HEK293 (cell line): ENCODE data around the gene BCL7A.

Source experiments
- CTCF ChIA-PET: fragments of 350-600 bp; formaldehyde crosslinking; extraction: SDS; loops from one replicate; lab custom pipeline; 2021; ENCODE audit warnings: antibody characterized with exemption; lab: Yijun Ruan, JAX
- POLR2A ChIA-PET: fragments of 300-600 bp; formaldehyde crosslinking; extraction: SDS; loops from one replicate; lab custom pipeline; 2020; ENCODE audit warnings: antibody characterized with exemption, inconsistent platforms; lab: Yijun Ruan, JAX
- H3K27ac ChIP-seq: fragments of 200-500 bp; sonication (Bioruptor generic); 2 replicates; pipeline ENCODE4 v1.5.1; 2014; ENCODE audit warnings: low read depth, low read length, control low read depth, inconsistent platforms; ENCODE audit errors: extremely low read depth
- H3K36me3 ChIP-seq, 2 experiments: fragments of 200-500 bp in 1 of 2; sonication (Bioruptor generic) in 1 of 2; 1 replicate in 1 of 2; 2 replicates in 1 of 2; pipeline ENCODE4 v1.5.1; 2014 to 2017; ENCODE audit warnings: inconsistent platforms in 2 of 2, low read length in 2 of 2; ENCODE audit not compliant: control insufficient read depth in 2 of 2, insufficient read depth in 1 of 2
- H3K4me1 ChIP-seq: fragments of 200-500 bp; sonication (Bioruptor generic); 2 replicates; pipeline ENCODE4 v1.5.1; 2014; ENCODE audit warnings: mild to moderate bottlenecking, low read length, inconsistent platforms; ENCODE audit not compliant: control insufficient read depth, insufficient read depth
- H3K4me3 ChIP-seq: 2 replicates; pipeline ENCODE4 v1.5.1; 2011; ENCODE audit warnings: low read depth, mild to moderate bottlenecking, control low read depth, low read length, moderate library complexity
- H3K9me3 ChIP-seq: fragments of 200-500 bp; sonication (Bioruptor generic); 2 replicates; pipeline ENCODE4 v1.5.1; 2014; ENCODE audit warnings: low read depth, low read length, inconsistent platforms; ENCODE audit not compliant: control insufficient read depth, insufficient read depth
- AEBP2 ChIP-seq: fragments of 450-650 bp; formaldehyde crosslinking; IDR thresholded peaks from 2 replicates; pipeline ENCODE4 v1.5.1; 2016; ENCODE audit warnings: missing biosample characterization, missing genetic modification characterization, borderline replicate concordance
- GFI1B ChIP-seq: fragments of 450-650 bp; formaldehyde crosslinking; IDR thresholded peaks from 2 replicates; pipeline ENCODE4 v1.5.1; 2016; ENCODE audit warnings: missing biosample characterization, missing genetic modification characterization
- KLF1 ChIP-seq: fragments of 450-650 bp; formaldehyde crosslinking; IDR thresholded peaks from 2 replicates; pipeline ENCODE4 v1.5.1; 2016; ENCODE audit warnings: missing biosample characterization, missing genetic modification characterization
- MYNN ChIP-seq: fragments of 450-650 bp; formaldehyde crosslinking; IDR thresholded peaks from 2 replicates; pipeline ENCODE4 v1.5.1; 2016; ENCODE audit warnings: missing biosample characterization, missing genetic modification characterization, borderline replicate concordance
- PBX3 ChIP-seq: sonication (generic); formaldehyde crosslinking; IDR thresholded peaks from 2 replicates; pipeline ENCODE4 v1.8.1; 2022; ENCODE audit warnings: mild to moderate bottlenecking, moderate library complexity, missing genetic modification reagents
- SP2 ChIP-seq: fragments of 450-650 bp; formaldehyde crosslinking; IDR thresholded peaks from 2 replicates; pipeline ENCODE4 v1.5.1; 2016; ENCODE audit warnings: missing biosample characterization, missing genetic modification characterization
- ZFP3 ChIP-seq: fragments of 450-650 bp; formaldehyde crosslinking; IDR thresholded peaks from 2 replicates; pipeline ENCODE4 v1.5.1; 2016; ENCODE audit warnings: low read depth, missing biosample characterization, missing genetic modification characterization
- ZFP41 ChIP-seq: fragments of 450-650 bp; formaldehyde crosslinking; IDR thresholded peaks from 2 replicates; pipeline ENCODE4 v1.5.1; 2016; ENCODE audit warnings: missing biosample characterization, missing genetic modification characterization, borderline replicate concordance
- ZNF121 ChIP-seq: fragments of 450-650 bp; formaldehyde crosslinking; IDR thresholded peaks from 2 replicates; pipeline ENCODE4 v1.5.1; 2016; ENCODE audit warnings: missing biosample characterization, missing genetic modification characterization
- ZNF132 ChIP-seq: fragments of 450-650 bp; formaldehyde crosslinking; IDR thresholded peaks from 2 replicates; pipeline ENCODE4 v1.5.1; 2017; ENCODE audit warnings: missing biosample characterization, missing genetic modification characterization, borderline replicate concordance
- ZNF146 ChIP-seq: fragments of 450-650 bp; formaldehyde crosslinking; IDR thresholded peaks from 2 replicates; pipeline ENCODE4 v1.5.1; 2016; ENCODE audit warnings: missing biosample characterization, missing genetic modification characterization
- ZNF19 ChIP-seq: fragments of 450-650 bp; formaldehyde crosslinking; IDR thresholded peaks from 2 replicates; pipeline ENCODE4; 2016; ENCODE audit warnings: missing biosample characterization, missing genetic modification characterization, low read depth
- ZNF311 ChIP-seq: fragments of 450-650 bp; formaldehyde crosslinking; IDR thresholded peaks from 2 replicates; pipeline ENCODE4 v1.5.1; 2017; ENCODE audit warnings: missing biosample characterization, missing genetic modification characterization, borderline replicate concordance
- ZNF426 ChIP-seq: fragments of 450-650 bp; formaldehyde crosslinking; IDR thresholded peaks from 2 replicates; pipeline ENCODE4 v1.5.1; 2017; ENCODE audit warnings: missing biosample characterization, missing genetic modification characterization, mild to moderate bottlenecking, inconsistent platforms, moderate library complexity
- ZNF514 ChIP-seq: fragments of 450-650 bp; formaldehyde crosslinking; IDR thresholded peaks from 2 replicates; pipeline ENCODE4 v1.5.1; 2016; ENCODE audit warnings: missing biosample characterization, missing genetic modification characterization
- ZNF521 ChIP-seq: fragments of 450-650 bp; formaldehyde crosslinking; IDR thresholded peaks from 2 replicates; pipeline ENCODE4 v1.5.1; 2017; ENCODE audit warnings: missing biosample characterization, mild to moderate bottlenecking, missing genetic modification characterization
- ZNF555 ChIP-seq: fragments of 450-650 bp; formaldehyde crosslinking; conservative IDR thresholded peaks from 2 replicates; pipeline ENCODE4 v1.5.1; 2017; ENCODE audit warnings: missing biosample characterization, mild to moderate bottlenecking, missing genetic modification characterization, inconsistent platforms
- ZNF580 ChIP-seq: fragments of 450-650 bp; formaldehyde crosslinking; IDR thresholded peaks from 2 replicates; pipeline ENCODE4 v1.5.1; 2016; ENCODE audit warnings: missing biosample characterization, missing genetic modification characterization
- ZNF660 ChIP-seq: fragments of 450-650 bp; IDR thresholded peaks from 2 replicates; pipeline ENCODE4 v1.5.1; 2018; ENCODE audit warnings: missing biosample characterization, mild to moderate bottlenecking, missing genetic modification characterization
- ZNF777 ChIP-seq: fragments of 450-650 bp; formaldehyde crosslinking; IDR thresholded peaks from 2 replicates; pipeline ENCODE4 v1.5.1; 2017; ENCODE audit warnings: missing biosample characterization, missing genetic modification characterization, borderline replicate concordance
- ZSCAN16 ChIP-seq: fragments of 450-650 bp; formaldehyde crosslinking; IDR thresholded peaks from 2 replicates; pipeline ENCODE4 v1.5.1; 2016; ENCODE audit warnings: missing biosample characterization, missing genetic modification characterization

Gene BCL7A

GRCh38 chr12:122094735-122095631, 73.3 kb downstream of the BCL7A start (continued):
- TF ChIP-seq ZNF121, result 0 out of 2 replicates have a peak, but pooled peaks have one; percentile 31
- TF ChIP-seq ZNF555 (tag by site-specific recombination), result no peak
- TF ChIP-seq ZNF426 (tag by site-specific recombination), result no peak
- TF ChIP-seq KLF1 (tag by site-specific recombination), result no peak
- 0 out of 2 replicates have a peak, but pooled peaks have one; percentile 22 for TF ChIP-seq GFI1B (tag by site-specific recombination)
- TF ChIP-seq ZNF311, result no peak

GRCh38 chr12:122096014-122096413, 74.3 kb downstream of the BCL7A start:
- Histone ChIP-seq H3K4me1 (peaks cover 27% of the 10 kb centered on the region), H3K36me3 (no peaks in the 10 kb centered on the region; a peak in 1 of 3 replicates), H3K9me3 (no peaks in the 10 kb centered on the region), H3K27ac (no peak overlapping the region), H3K4me3 (no peak overlapping the region)
- TF ChIP-seq ZFP41 (tag by site-specific recombination) (no peak), ZNF514 (tag by site-specific recombination) (no peak), ZNF660 (tag by site-specific recombination) (no peak), ZSCAN16 (no peak), ZNF146 (tag by site-specific recombination) (no peak), ZNF19 (tag by site-specific recombination) (no peak), ZNF132 (tag by site-specific recombination) (no peak), SP2 (tag by site-specific recombination) (no peak), ZNF777 (no peak), AEBP2 (no peak), ZFP3 (tag by site-specific recombination) (no peak), PBX3 (CRISPR knock-in tag) (no peak), ZNF521 (no peak), MYNN (no peak), ZNF580 (tag by site-specific recombination) (no peak)
- POLR2A ChIA-PET, result interaction anchor here (3.0 kb wide), 1 partner anchor 17 kb away, joined by 12 read pairs; the partner anchor contains the start of gene MLXIP
- CTCF ChIA-PET, result interaction anchor here (0.6 to 1.6 kb wide), 4 partner anchors 27 to 188 kb away, joined by 3 to 5 read pairs (median 3); no protein-coding TSS in a partner anchor
